Activated T-cell treated with anti-CD3 and anti-CD28 coated beads, Interleukin-2, amount 50 U/mL, for 4 hours (primary cell): ENCODE results near the gene DNAH1. TPM values are rescaled to one million over a fixed set of nuclear protein-coding genes. Genes with fewer than 3 reads are reported as not detected.

Experiments
- ATAC-seq, 2 donors: fragments of 200-7000 bp; cut with Tn5 transposase; one replicate each; pipeline ENCODE4 v1.10.0; 2021
- DNase-seq: peaks from one replicate; pipeline ENCODE4 v3.0.0-alpha.2; 2020
- H3K27me3 Mint-ChIP-seq: one replicate; pipeline ENCODE4 v1.8.0; 2021; ENCODE audit warnings: low read depth, mixed read lengths
- H3K36me3 Mint-ChIP-seq: one replicate; pipeline ENCODE4 v1.8.0; 2022; ENCODE audit warnings: mixed read lengths; ENCODE audit not compliant: insufficient read depth
- H3K4me1 Mint-ChIP-seq: one replicate; pipeline ENCODE4 v1.8.0; 2021; ENCODE audit warnings: low read depth, mixed read lengths
- H3K4me3 Mint-ChIP-seq: one replicate; pipeline ENCODE4 v1.8.0; 2021; ENCODE audit warnings: mild to moderate bottlenecking, moderate library complexity, mixed read lengths
- H3K9me3 Mint-ChIP-seq: one replicate; pipeline ENCODE4 v1.8.0; 2021; ENCODE audit warnings: mixed read lengths
- total RNA-seq, 3 donors: library from RNA; stranded (reverse); gene quantifications; one replicate each; pipeline ENCODE4 v1.2.1, GENCODE V29; 2021

The DNAH1 gene
- total RNA-seq, 3 donors from 2014 or later, result 6.4 to 8.4 (median 6.6) TPM

- H3K9me3 Mint-ChIP-seq, result no peaks in the 10 kb centered on the region
- ATAC-seq (no peak), DNase-seq (no peak)
- no peaks in the 10 kb centered on the region for H3K27me3 Mint-ChIP-seq
- no peak overlapping the region for H3K4me3 Mint-ChIP-seq
- H3K4me1 Mint-ChIP-seq, result no peaks in the 10 kb centered on the region
- H3K36me3 Mint-ChIP-seq, result peaks cover 16% of the 10 kb centered on the region
These were observed 33.7 kb downstream of the DNAH1 start for GRCh38 chr3:52349611-52350395.

- Mint-ChIP-seq H3K27me3 (no peaks in the 10 kb centered on the region), H3K9me3 (no peaks in the 10 kb centered on the region), H3K36me3 (peaks cover 17% of the 10 kb centered on the region), H3K4me1 (no peaks in the 10 kb centered on the region), H3K4me3 (no peak overlapping the region)
- DNase-seq (no peak), ATAC-seq (no peak)
These were observed 34.3 kb downstream of the DNAH1 start for GRCh38 chr3:52350416-52350815.

- no peaks in the 10 kb centered on the region for H3K9me3 Mint-ChIP-seq
These were observed 35.1 kb downstream of the DNAH1 start for GRCh38 chr3:52350981-52351761.

GRCh38 chr3:52351762-52352368 lies 35.7 kb downstream of the DNAH1 start:
- Mint-ChIP-seq H3K27me3 (no peaks in the 10 kb centered on the region), H3K36me3 (peaks cover 23% of the 10 kb centered on the region), H3K4me1 (no peaks in the 10 kb centered on the region), H3K4me3 (no peak overlapping the region), H3K9me3 (no peaks in the 10 kb centered on the region)
- ATAC-seq (no peak), DNase-seq (no peak)

More at GRCh38 chr3:52350981-52351761, 35.1 kb downstream of the DNAH1 start:
- ATAC-seq, result no peak
- DNase-seq, result no peak
- Mint-ChIP-seq H3K4me3 (no peak overlapping the region), H3K36me3 (peaks cover 20% of the 10 kb centered on the region), H3K27me3 (no peaks in the 10 kb centered on the region), H3K4me1 (no peaks in the 10 kb centered on the region)

- no peaks in the 10 kb centered on the region for H3K27me3 Mint-ChIP-seq
- DNase-seq (no peak), ATAC-seq (no peak)
- H3K9me3 Mint-ChIP-seq, result no peaks in the 10 kb centered on the region
- H3K4me1 Mint-ChIP-seq, result no peaks in the 10 kb centered on the region
- H3K36me3 Mint-ChIP-seq, result peaks cover 21% of the 10 kb centered on the region
- no peak overlapping the region for H3K4me3 Mint-ChIP-seq
These were observed 36.4 kb downstream of the DNAH1 start for GRCh38 chr3:52352566-52352965.

- peaks cover 18% of the 10 kb centered on the region for H3K36me3 Mint-ChIP-seq
These were observed 37.3 kb downstream of the DNAH1 start for GRCh38 chr3:52353291-52353855.

GRCh38 chr3:52354676-52355075 lies 38.6 kb downstream of the DNAH1 start:
- Mint-ChIP-seq H3K36me3 (peaks cover 14% of the 10 kb centered on the region), H3K9me3 (no peaks in the 10 kb centered on the region), H3K4me3 (no peak overlapping the region), H3K4me1 (no peaks in the 10 kb centered on the region), H3K27me3 (no peaks in the 10 kb centered on the region)
- DNase-seq (no peak), ATAC-seq (no peak)

More at GRCh38 chr3:52353291-52353855, 37.3 kb downstream of the DNAH1 start:
- no peaks in the 10 kb centered on the region for H3K27me3 Mint-ChIP-seq
- H3K4me1 Mint-ChIP-seq, result no peaks in the 10 kb centered on the region
- ATAC-seq (no peak), DNase-seq (no peak)
- no peaks in the 10 kb centered on the region for H3K9me3 Mint-ChIP-seq
- no peak overlapping the region for H3K4me3 Mint-ChIP-seq

- DNase-seq (no peak), ATAC-seq (no peak)
- H3K27me3 Mint-ChIP-seq, result no peaks in the 10 kb centered on the region
- no peak overlapping the region for H3K4me3 Mint-ChIP-seq
- peaks cover 12% of the 10 kb centered on the region for H3K36me3 Mint-ChIP-seq
- no peaks in the 10 kb centered on the region for H3K4me1 Mint-ChIP-seq
- no peaks in the 10 kb centered on the region for H3K9me3 Mint-ChIP-seq
These were observed 39.4 kb downstream of the DNAH1 start for GRCh38 chr3:52355526-52355925.

GRCh38 chr3:52356126-52356525 lies 40.0 kb downstream of the DNAH1 start:
- Mint-ChIP-seq H3K4me1 (no peaks in the 10 kb centered on the region), H3K36me3 (peaks cover 12% of the 10 kb centered on the region), H3K4me3 (no peak overlapping the region), H3K9me3 (no peaks in the 10 kb centered on the region), H3K27me3 (no peaks in the 10 kb centered on the region)
- DNase-seq (no peak), ATAC-seq (no peak)

- Mint-ChIP-seq H3K36me3 (peaks cover 13% of the 10 kb centered on the region), H3K4me3 (no peak overlapping the region), H3K4me1 (no peaks in the 10 kb centered on the region), H3K9me3 (no peaks in the 10 kb centered on the region), H3K27me3 (no peaks in the 10 kb centered on the region)
- DNase-seq (no peak), ATAC-seq (no peak)
These were observed 41.3 kb downstream of the DNAH1 start for GRCh38 chr3:52357151-52358080.

GRCh38 chr3:52358362-52358940 lies 42.3 kb downstream of the DNAH1 start:
- Mint-ChIP-seq H3K4me3 (no peak overlapping the region), H3K9me3 (no peaks in the 10 kb centered on the region), H3K36me3 (peaks cover 19% of the 10 kb centered on the region), H3K27me3 (no peaks in the 10 kb centered on the region), H3K4me1 (no peaks in the 10 kb centered on the region)
- DNase-seq (no peak), ATAC-seq (no peak)

GRCh38 chr3:52359116-52359855 lies 43.2 kb downstream of the DNAH1 start:
- ATAC-seq (no peak), DNase-seq (no peak)
- Mint-ChIP-seq H3K4me3 (no peak overlapping the region), H3K9me3 (no peaks in the 10 kb centered on the region), H3K4me1 (no peaks in the 10 kb centered on the region), H3K27me3 (no peaks in the 10 kb centered on the region), H3K36me3 (peaks cover 24% of the 10 kb centered on the region)

GRCh38 chr3:52361011-52361410 lies 44.9 kb downstream of the DNAH1 start:
- H3K9me3 Mint-ChIP-seq, result no peaks in the 10 kb centered on the region
- no peak for DNase-seq
- no peak overlapping the region for H3K4me3 Mint-ChIP-seq
- H3K4me1 Mint-ChIP-seq, result no peaks in the 10 kb centered on the region
- H3K27me3 Mint-ChIP-seq, result no peaks in the 10 kb centered on the region
- peaks cover 21% of the 10 kb centered on the region for H3K36me3 Mint-ChIP-seq
- no peak for ATAC-seq
